ENCODE data around the gene GOLGA8F. TPM values are rescaled to one million over a fixed set of nuclear protein-coding genes. Genes with fewer than 3 reads are reported as not detected.
"Not testable (repeated sequence)": the region's sequence is repeated elsewhere in the genome, so short reads cannot be mapped to it uniquely, and the experiment has no call there.

GOLGA8F gene
- not detected for total RNA-seq
- 0 reads per million in 2 donors for total RNA-seq

GRCh38 chr15:28378364-28378763 lies at the start of gene GOLGA8F:
GOLGA8F (plus strand) TSS chr15:28378664; CDS start chr15:28378762, 98 bp downstream.
- H3K27me3 Mint-ChIP-seq; H3K27ac Mint-ChIP-seq; H3K4me3 Mint-ChIP-seq; DNase-seq; H3K9me3 ChIP-seq (ENCODE audit: control insufficient read depth, low read length, poor library complexity, severe bottlenecking); H3K4me1 Mint-ChIP-seq; H3K36me3 Mint-ChIP-seq (ENCODE audit: low read depth); ATAC-seq: not testable (repeated sequence)

GRCh38 chr15:28357984-28358383 lies 20.5 kb upstream of the GOLGA8F start, which contains the start of gene GOLGA6L24:
GOLGA6L24 (minus strand) TSS chr15:28358084; CDS start chr15:28358023, 61 bp downstream.
- not testable (repeated sequence) for H3K36me3 Mint-ChIP-seq (ENCODE audit: low read depth); H3K27me3 Mint-ChIP-seq; ATAC-seq; H3K27ac Mint-ChIP-seq; DNase-seq; H3K9me3 ChIP-seq (ENCODE audit: control insufficient read depth, low read length, poor library complexity, severe bottlenecking); H3K4me1 Mint-ChIP-seq; H3K4me3 Mint-ChIP-seq

GRCh38 chr15:28365502-28365901 lies 13.0 kb upstream of the GOLGA8F start:
- not testable (repeated sequence) for H3K4me3 Mint-ChIP-seq; H3K27ac Mint-ChIP-seq; DNase-seq; ATAC-seq; H3K27me3 Mint-ChIP-seq; H3K9me3 ChIP-seq (ENCODE audit: control insufficient read depth, low read length, poor library complexity, severe bottlenecking); H3K36me3 Mint-ChIP-seq (ENCODE audit: low read depth); H3K4me1 Mint-ChIP-seq

GRCh38 chr15:28380053-28380452 lies 1.6 kb downstream of the GOLGA8F start:
- H3K27ac Mint-ChIP-seq; H3K9me3 ChIP-seq (ENCODE audit: control insufficient read depth, low read length, poor library complexity, severe bottlenecking); H3K4me1 Mint-ChIP-seq; H3K36me3 Mint-ChIP-seq (ENCODE audit: low read depth); H3K4me3 Mint-ChIP-seq; DNase-seq; H3K27me3 Mint-ChIP-seq; ATAC-seq: not testable (repeated sequence)

GRCh38 chr15:28396022-28396421 lies 17.6 kb downstream of the GOLGA8F start:
- not testable (repeated sequence) for H3K4me1 Mint-ChIP-seq; DNase-seq; H3K27ac Mint-ChIP-seq; H3K27me3 Mint-ChIP-seq; H3K9me3 ChIP-seq (ENCODE audit: control insufficient read depth, low read length, poor library complexity, severe bottlenecking); ATAC-seq; H3K36me3 Mint-ChIP-seq (ENCODE audit: low read depth); H3K4me3 Mint-ChIP-seq

GRCh38 chr15:28402774-28403435 lies 24.4 kb downstream of the GOLGA8F start:
- H3K9me3 ChIP-seq (ENCODE audit: control insufficient read depth, low read length, poor library complexity, severe bottlenecking); H3K4me1 Mint-ChIP-seq; H3K27ac Mint-ChIP-seq; H3K27me3 Mint-ChIP-seq; H3K4me3 Mint-ChIP-seq; ATAC-seq; H3K36me3 Mint-ChIP-seq (ENCODE audit: low read depth); DNase-seq: not testable (repeated sequence)

- DNase-seq; ATAC-seq; H3K9me3 ChIP-seq (ENCODE audit: control insufficient read depth, low read length, poor library complexity, severe bottlenecking); H3K4me1 Mint-ChIP-seq; H3K4me3 Mint-ChIP-seq; H3K36me3 Mint-ChIP-seq (ENCODE audit: low read depth); H3K27me3 Mint-ChIP-seq; H3K27ac Mint-ChIP-seq: not testable (repeated sequence)
Observed at GRCh38 chr15:28420470-28420869, 42.0 kb downstream of the GOLGA8F start.

- not testable (repeated sequence) for H3K27ac Mint-ChIP-seq; ATAC-seq; H3K36me3 Mint-ChIP-seq (ENCODE audit: low read depth); H3K9me3 ChIP-seq (ENCODE audit: control insufficient read depth, low read length, poor library complexity, severe bottlenecking); DNase-seq; H3K4me1 Mint-ChIP-seq; H3K4me3 Mint-ChIP-seq; H3K27me3 Mint-ChIP-seq
Observed at GRCh38 chr15:28435594-28435993, 57.1 kb downstream of the GOLGA8F start.

Other genes starting within 250 kb of the GOLGA8F start
- gene HERC2, start 56.5 kb upstream of the GOLGA8F start, total RNA-seq: 10 to 100 TPM; 32.9 to 39.1 TPM
- gene GOLGA6L24, start 20.6 kb upstream of the GOLGA8F start, total RNA-seq: not detected
- gene GOLGA8G, start 154.3 kb downstream of the GOLGA8F start, total RNA-seq: not detected
- gene GOLGA6L25, start 174.9 kb downstream of the GOLGA8F start, total RNA-seq: not detected

All from T-helper 17 cell (primary cell).